SK-N-MC (cell line): Measurements from ENCODE around the gene FKBP5.

ENCODE experiments used
- EZH2 ChIP-seq: fragments of 200-600 bp; sonication (generic); IDR thresholded peaks from one replicate; pipeline ENCODE4 v1.6.1; 2017; ENCODE audit warnings: antibody characterized with exemption
- POLR2AphosphoS5 ChIP-seq: IDR thresholded peaks from 2 replicates; pipeline ENCODE4 v1.6.1; 2012; ENCODE audit warnings: mild to moderate bottlenecking, low read depth, low read length, borderline replicate concordance

GRCh38 chr6:35687658-35688604, 784 bp downstream of the FKBP5 start:
- TF ChIP-seq EZH2 (no peak), POLR2AphosphoS5 (no peak)
